B cell (primary cell): ENCODE measurements around the gene STK33. TPM values are rescaled to one million over a fixed set of nuclear protein-coding genes. Genes with fewer than 3 reads are reported as not detected.

Experiments
- ATAC-seq: fragments of 200-7000 bp; cut with Tn5 transposase; one replicate; pipeline ENCODE4 v1.10.0; 2021; ENCODE audit warnings: low read depth, mild to moderate bottlenecking, moderate number of reproducible peaks, moderate library complexity
- CTCF ChIA-PET: fragments of 350-600 bp; sonication (Branson Sonifier 250); formaldehyde crosslinking; loops from one replicate; lab custom pipeline; 2021; ENCODE audit warnings: antibody characterized with exemption, inconsistent platforms; lab: Charles Lee
- POLR2A ChIA-PET: fragments of 350-600 bp; sonication (Branson Sonifier 250); formaldehyde crosslinking; loops from one replicate; lab custom pipeline; 2021; ENCODE audit warnings: antibody characterized with exemption; lab: Charles Lee
- DNase-seq: peaks from one replicate; pipeline ENCODE4 v3.0.0; 2013
- H2AFZ ChIP-seq: 2 replicates; pipeline ENCODE4 v1.6.1; 2012; ENCODE audit warnings: mild to moderate bottlenecking, low read depth, low read length; ENCODE audit not compliant: insufficient read depth, poor library complexity, severe bottlenecking
- H3K27ac ChIP-seq, 2 donors: 1 replicate in 1 of 2; 2 replicates in 1 of 2; pipeline ENCODE4 v1.5.1; 2012 to 2013; ENCODE audit warnings: low read length in 2 of 2, mild to moderate bottlenecking in 2 of 2, moderate library complexity in 1 of 2
- H3K27me3 ChIP-seq, 4 experiments: fragments of 200-600 bp in 1 of 4; sonication (generic) in 1 of 4; replicated peaks in 1 of 4; 1 replicate in 2 of 4; 2 replicates in 2 of 4; pipeline versions ENCODE4 v1.6.1 to v1.7.0; 2013 to 2016; ENCODE audit warnings: low read length in 3 of 4, mild to moderate bottlenecking in 2 of 4, mixed read lengths in 1 of 4, moderate library complexity in 1 of 4; ENCODE audit not compliant: insufficient read depth in 4 of 4, control insufficient read depth in 3 of 4; ENCODE audit errors: control extremely low read depth in 1 of 4
- H3K36me3 ChIP-seq, 2 experiments: replicated peaks in 1 of 2; 1 replicate in 1 of 2; 2 replicates in 1 of 2; pipeline versions ENCODE4 v1.6.1 to v1.7.1; 2013; ENCODE audit warnings: low read length in 1 of 2; ENCODE audit not compliant: insufficient read depth in 2 of 2, control insufficient read depth in 1 of 2; ENCODE audit errors: control extremely low read depth in 1 of 2, extremely low read depth in 1 of 2
- H3K4me1 ChIP-seq, 2 donors: fragments of 200-600 bp in 1 of 2; sonication (generic) in 1 of 2; 1 replicate in 1 of 2; 2 replicates in 1 of 2; pipeline versions ENCODE4 v1.5.1 to v1.6.1; 2013 to 2017; ENCODE audit warnings: low read length in 2 of 2; ENCODE audit not compliant: control insufficient read depth in 2 of 2, insufficient read depth in 2 of 2
- H3K4me2 ChIP-seq: replicated peaks from 2 replicates; pipeline ENCODE3; 2012; ENCODE audit warnings: mild to moderate bottlenecking, low read depth, low read length; ENCODE audit not compliant: poor library complexity, severe bottlenecking
- H3K4me3 ChIP-seq, 5 experiments: fragments of 200-600 bp in 1 of 5; sonication (generic) in 1 of 5; 1 replicate in 3 of 5; 2 replicates in 2 of 5; pipeline versions ENCODE4 v1.5.1 to v1.7.0; 2011 to 2016; ENCODE audit warnings: low read length in 4 of 5, mild to moderate bottlenecking in 4 of 5, low read depth in 2 of 5, control low read depth in 1 of 5, moderate library complexity in 1 of 5; ENCODE audit not compliant: insufficient read depth in 1 of 5; ENCODE audit errors: control extremely low read depth in 1 of 5, extremely low read depth in 1 of 5
- H3K79me2 ChIP-seq: fragments of 200-600 bp; sonication (generic); one replicate; pipeline ENCODE4 v1.6.0; 2016; ENCODE audit warnings: low read length; ENCODE audit not compliant: control insufficient read depth, insufficient read depth
- H3K9ac ChIP-seq: fragments of 200-600 bp; sonication (generic); 2 replicates; pipeline ENCODE4 v1.6.1; 2017; ENCODE audit warnings: mild to moderate bottlenecking, low read length, moderate library complexity
- H3K9me3 ChIP-seq, 3 donors: one replicate each; pipeline versions ENCODE4 v1.6.1 to v1.7.1; 2013; ENCODE audit warnings: low read length in 2 of 3; ENCODE audit not compliant: control insufficient read depth in 2 of 3, insufficient read depth in 1 of 3; ENCODE audit errors: control extremely low read depth in 1 of 3
- H4K20me1 ChIP-seq: 2 replicates; pipeline ENCODE4 v1.6.0; 2012; ENCODE audit warnings: mild to moderate bottlenecking, low read length; ENCODE audit not compliant: insufficient read depth, control insufficient read depth, poor library complexity, severe bottlenecking
- H3K27ac Mint-ChIP-seq: one replicate; pipeline ENCODE4 v1.8.0; 2021; ENCODE audit warnings: mixed read lengths
- H3K27me3 Mint-ChIP-seq: one replicate; pipeline ENCODE4 v1.8.0; 2021; ENCODE audit warnings: mixed read lengths
- H3K4me1 Mint-ChIP-seq: one replicate; pipeline ENCODE4 v1.8.0; 2021; ENCODE audit warnings: mixed read lengths
- H3K4me3 Mint-ChIP-seq: one replicate; pipeline ENCODE4 v1.8.0; 2021; ENCODE audit warnings: mixed read lengths
- H3K9me3 Mint-ChIP-seq: one replicate; pipeline ENCODE4 v1.8.0; 2022; ENCODE audit warnings: mixed read lengths; ENCODE audit not compliant: insufficient read depth
- EZH2 ChIP-seq: IDR thresholded peaks from 2 replicates; pipeline ENCODE4 v1.6.1; 2012; ENCODE audit warnings: borderline replicate concordance, low read depth, mild to moderate bottlenecking, moderate library complexity, low read length; ENCODE audit not compliant: insufficient read depth, poor library complexity, severe bottlenecking
- WGBS: methylation state at CpG from one replicate; pipeline ENCODE4 v1.1.5; 2013; ENCODE audit warnings: missing lambda C conversion rate; ENCODE audit not compliant: insufficient coverage; 5-methylcytosine and 5-hydroxymethylcytosine counted together
- intact Hi-C: fragments of 100-400 bp; cut with micrococcal nuclease; formaldehyde crosslinking; loops from one replicate; pipeline ENCODE4 v1.10.0; 2022
- polyA plus RNA-seq: library from polyadenylated mRNA; depleted of rRNA; stranded (reverse); fragments of >200 nt; gene quantifications from 2 replicates; pipeline ENCODE4 v1.2.3, GENCODE V29; 2012
- total RNA-seq, 2 donors: library from RNA; stranded (reverse); fragments of 120-200 nt in 1 of 2; gene quantifications; 1 replicate in 1 of 2; 2 replicates in 1 of 2; pipeline versions ENCODE4 v1.2.3 to v1.2.4, GENCODE V29; 2013 to 2022
- TF ChIP-seq, protein P1 (sequence below): fragments of 200-600 bp; IDR thresholded peaks from one replicate; pipeline ENCODE4 v1.8.0; 2022; ENCODE audit warnings: antibody characterized with exemption, mild to moderate bottlenecking

STK33 gene
- total and polyA plus RNA-seq, 2 donors (not counting 1 experiment from before 2014, with no cell fraction given): 3.1 to 9.3 TPM

- H3K36me3 ChIP-seq: no peaks in the 10 kb centered on the region
- WGBS: 100% methylated on average over 2 of the region's 4 CpGs
- no peaks in the 10 kb centered on the region for H3K4me1 ChIP-seq
- no peaks in the 10 kb centered on the region for H3K27me3 ChIP-seq
- H3K27ac ChIP-seq: no peak overlapping the region
- H3K9me3 Mint-ChIP-seq: peaks cover 2% of the 10 kb centered on the region
- H3K79me2 ChIP-seq: no peaks in the 10 kb centered on the region
- H2AFZ ChIP-seq: no peak overlapping the region
- CTCF ChIA-PET: interaction anchor here (1.2 kb wide), 1 partner anchor 8 kb away, joined by 3 read pairs; no protein-coding TSS in a partner anchor
- POLR2A ChIA-PET: no interaction called here
- H3K4me2 ChIP-seq: no peak overlapping the region
- no peaks in the 10 kb centered on the region for H3K4me1 Mint-ChIP-seq
- no peak overlapping the region for H3K4me3 Mint-ChIP-seq
- no peak for ATAC-seq
- no peak overlapping the region for H3K4me3 ChIP-seq
- no peak for TF ChIP-seq EZH2
- TF ChIP-seq, protein P1, sequence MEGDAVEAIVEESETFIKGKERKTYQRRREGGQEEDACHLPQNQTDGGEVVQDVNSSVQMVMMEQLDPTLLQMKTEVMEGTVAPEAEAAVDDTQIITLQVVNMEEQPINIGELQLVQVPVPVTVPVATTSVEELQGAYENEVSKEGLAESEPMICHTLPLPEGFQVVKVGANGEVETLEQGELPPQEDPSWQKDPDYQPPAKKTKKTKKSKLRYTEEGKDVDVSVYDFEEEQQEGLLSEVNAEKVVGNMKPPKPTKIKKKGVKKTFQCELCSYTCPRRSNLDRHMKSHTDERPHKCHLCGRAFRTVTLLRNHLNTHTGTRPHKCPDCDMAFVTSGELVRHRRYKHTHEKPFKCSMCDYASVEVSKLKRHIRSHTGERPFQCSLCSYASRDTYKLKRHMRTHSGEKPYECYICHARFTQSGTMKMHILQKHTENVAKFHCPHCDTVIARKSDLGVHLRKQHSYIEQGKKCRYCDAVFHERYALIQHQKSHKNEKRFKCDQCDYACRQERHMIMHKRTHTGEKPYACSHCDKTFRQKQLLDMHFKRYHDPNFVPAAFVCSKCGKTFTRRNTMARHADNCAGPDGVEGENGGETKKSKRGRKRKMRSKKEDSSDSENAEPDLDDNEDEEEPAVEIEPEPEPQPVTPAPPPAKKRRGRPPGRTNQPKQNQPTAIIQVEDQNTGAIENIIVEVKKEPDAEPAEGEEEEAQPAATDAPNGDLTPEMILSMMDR: no peak
- no peak for DNase-seq
- H3K9me3 ChIP-seq: peaks cover 0 to 4% (median 1%) of the 10 kb centered on the region in 3 donors
- no peak overlapping the region for H3K9ac ChIP-seq
- H3K27me3 Mint-ChIP-seq: peaks cover 3% of the 10 kb centered on the region
- no peaks in the 10 kb centered on the region for H4K20me1 ChIP-seq
- no peak overlapping the region for H3K27ac Mint-ChIP-seq
- intact Hi-C loops: no loop called here
These were observed 35.6 kb downstream of the STK33 start for GRCh38 chr11:8558436-8558835.

DNA sequence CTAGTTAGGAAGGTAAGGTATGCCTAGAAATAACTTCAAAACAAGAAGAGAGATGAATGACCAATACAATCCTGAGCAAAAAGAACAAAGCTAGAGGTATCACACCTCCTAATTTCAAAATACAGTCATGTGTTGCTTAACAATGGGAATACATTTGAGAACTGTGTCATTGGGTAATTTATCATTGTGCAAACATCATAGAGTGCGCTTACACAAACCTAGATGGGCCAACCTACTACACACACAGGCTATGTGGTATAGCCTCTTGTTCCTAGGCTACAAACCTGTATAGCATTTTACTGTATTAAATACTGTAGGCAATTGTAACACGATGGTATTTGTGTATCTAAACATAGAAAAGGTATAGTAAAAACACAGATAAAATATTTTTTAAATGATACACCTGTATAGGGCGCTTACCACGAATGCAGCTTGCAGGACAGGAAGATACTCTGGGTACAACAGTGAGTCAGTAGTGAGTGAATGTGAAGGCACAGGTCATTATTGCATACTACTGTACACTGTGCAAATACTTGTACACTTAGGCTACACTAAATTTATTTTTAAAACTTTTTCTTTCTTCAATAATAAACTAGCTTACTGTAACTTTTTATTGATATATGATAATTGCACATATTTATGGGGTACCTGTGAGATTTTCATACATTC, 48.2 kb downstream of the STK33 start:
- Histone ChIP-seq H3K36me3 (no peaks in the 10 kb centered on the region), H2AFZ (no peak overlapping the region), H3K9me3 (peaks cover 0 to 2% (median 0%) of the 10 kb centered on the region in 3 donors), H3K4me3 (no peak overlapping the region), H4K20me1 (no peaks in the 10 kb centered on the region), H3K4me2 (no peak overlapping the region), H3K79me2 (no peaks in the 10 kb centered on the region), H3K9ac (no peak overlapping the region), H3K27ac (no peak overlapping the region), H3K4me1 (no peaks in the 10 kb centered on the region), H3K27me3 (no peaks in the 10 kb centered on the region)
- ATAC-seq (no peak), DNase-seq (no peak)
- no CpG with 5 or more reads among the region's 4 CpGs for WGBS
- no peaks in the 10 kb centered on the region for H3K4me1 Mint-ChIP-seq
- no peak overlapping the region for H3K27ac Mint-ChIP-seq
- H3K4me3 Mint-ChIP-seq: no peak overlapping the region
- H3K27me3 Mint-ChIP-seq: peaks cover 2% of the 10 kb centered on the region
- H3K9me3 Mint-ChIP-seq: no peaks in the 10 kb centered on the region
- POLR2A ChIA-PET: no interaction called here
- intact Hi-C loops: no loop called here
- CTCF ChIA-PET: interaction anchor here (2.4 kb wide), 1 partner anchor 282 kb away, joined by 6 read pairs; the partner anchor contains the start of gene LMO1
- TF ChIP-seq, protein P1: no peak
